Astrocyte of the spinal cord (primary cell): ENCODE measurements around the gene RC3H2.
"Not testable (repeated sequence)": the region's sequence is repeated elsewhere in the genome, so short reads cannot be mapped to it uniquely, and the experiment has no call there.

Experiments used
- DNase-seq: peaks from one replicate; pipeline ENCODE4 v3.0.0; 2011; ENCODE audit warnings: low read depth, low spot score
- H3K4me3 ChIP-seq: 2 replicates; pipeline ENCODE4 v1.5.1; 2011; ENCODE audit warnings: low read depth, mild to moderate bottlenecking, low read length, moderate library complexity
- CTCF ChIP-seq: IDR thresholded peaks from 2 replicates; pipeline ENCODE4 v1.5.1; 2012; ENCODE audit warnings: low read depth, mild to moderate bottlenecking, low read length, inconsistent platforms
- in situ Hi-C: cut with HindIII; loops from 2 replicates; pipeline ENCODE4 v1.10.0; 2017; ENCODE audit warnings: low sequenced_read_pairs

The RC3H2 gene

GRCh38 chr9:122923947-122924346 lies 18.8 kb upstream of the RC3H2 start:
- H3K4me3 ChIP-seq, result no peak overlapping the region
- no peak for TF ChIP-seq CTCF
- in situ Hi-C loops, result no loop called here
- no peak for DNase-seq

GRCh38 chr9:122922713-122923112 lies 17.6 kb upstream of the RC3H2 start:
- no peak for DNase-seq
- no peak for TF ChIP-seq CTCF
- no peak overlapping the region for H3K4me3 ChIP-seq
- in situ Hi-C loops, result no loop called here

- no peak overlapping the region for H3K4me3 ChIP-seq
- in situ Hi-C loops, result no loop called here
- no peak for DNase-seq
- no peak for TF ChIP-seq CTCF
Observed at GRCh38 chr9:122918310-122918709, 13.2 kb upstream of the RC3H2 start.

GRCh38 chr9:122912964-122913673 lies 8.0 kb upstream of the RC3H2 start, which contains the start of gene ZBTB6:
ZBTB6 (minus strand) TSS chr9:122913323; CDS start chr9:122912072, 1,251 bp downstream.
- no peak for TF ChIP-seq CTCF
- H3K4me3 ChIP-seq, result peak within 1 kb of the TSS; percentile 81
- in situ Hi-C loops, result no loop called here
- DNase-seq, result peak; percentile 90

- peak overlapping the region; percentile 81 for H3K4me3 ChIP-seq
- in situ Hi-C loops, result no loop called here
- DNase-seq, result no peak
- no peak for TF ChIP-seq CTCF
Observed at GRCh38 chr9:122912671-122912963, 7.5 kb upstream of the RC3H2 start.

- H3K4me3 ChIP-seq, DNase-seq, in situ Hi-C loops: not testable (repeated sequence)
Observed at GRCh38 chr9:122906122-122906521, 963 bp upstream of the RC3H2 start.

- peak overlapping the region; percentile 85 for H3K4me3 ChIP-seq
- TF ChIP-seq CTCF, result no peak
- in situ Hi-C loops, result no loop called here
- peak; percentile 46 for DNase-seq
Observed at GRCh38 chr9:122904466-122904822, 715 bp downstream of the RC3H2 start.
